ENCODE measurements around the gene JAML.

DNA sequence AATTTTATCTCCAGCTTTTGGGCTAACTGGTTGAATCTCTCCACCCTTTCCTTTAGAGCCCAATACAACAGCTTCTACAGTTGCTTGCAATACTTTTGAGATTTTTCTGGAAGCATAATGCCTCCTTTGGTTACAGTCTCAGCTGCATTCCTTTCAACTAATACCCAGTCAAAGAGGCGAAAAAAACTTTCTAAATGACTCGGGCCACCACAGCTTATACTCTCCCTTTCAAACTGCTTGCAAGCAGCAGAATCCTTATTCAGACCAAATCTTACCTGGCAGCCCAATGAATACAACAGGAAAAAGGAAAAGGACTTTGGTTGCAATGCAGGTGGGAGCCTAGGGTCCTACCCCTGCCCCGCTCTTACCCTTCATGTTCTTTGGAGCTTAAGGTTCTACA is 15.8 kb downstream of the JAML start:
- TF ChIP-seq POLR2A (IDR thresholded peaks at IDR 0.05) (no peak), POLR2AphosphoS5 (IDR thresholded peaks at IDR 0.05) (no peak), EP300 (IDR thresholded peaks at IDR 0.05) (no peak)
- TF ChIP-seq, protein P1, sequence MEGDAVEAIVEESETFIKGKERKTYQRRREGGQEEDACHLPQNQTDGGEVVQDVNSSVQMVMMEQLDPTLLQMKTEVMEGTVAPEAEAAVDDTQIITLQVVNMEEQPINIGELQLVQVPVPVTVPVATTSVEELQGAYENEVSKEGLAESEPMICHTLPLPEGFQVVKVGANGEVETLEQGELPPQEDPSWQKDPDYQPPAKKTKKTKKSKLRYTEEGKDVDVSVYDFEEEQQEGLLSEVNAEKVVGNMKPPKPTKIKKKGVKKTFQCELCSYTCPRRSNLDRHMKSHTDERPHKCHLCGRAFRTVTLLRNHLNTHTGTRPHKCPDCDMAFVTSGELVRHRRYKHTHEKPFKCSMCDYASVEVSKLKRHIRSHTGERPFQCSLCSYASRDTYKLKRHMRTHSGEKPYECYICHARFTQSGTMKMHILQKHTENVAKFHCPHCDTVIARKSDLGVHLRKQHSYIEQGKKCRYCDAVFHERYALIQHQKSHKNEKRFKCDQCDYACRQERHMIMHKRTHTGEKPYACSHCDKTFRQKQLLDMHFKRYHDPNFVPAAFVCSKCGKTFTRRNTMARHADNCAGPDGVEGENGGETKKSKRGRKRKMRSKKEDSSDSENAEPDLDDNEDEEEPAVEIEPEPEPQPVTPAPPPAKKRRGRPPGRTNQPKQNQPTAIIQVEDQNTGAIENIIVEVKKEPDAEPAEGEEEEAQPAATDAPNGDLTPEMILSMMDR (IDR thresholded peaks at IDR 0.05) = no peak
